IPS-18c (cell line): ENCODE results near the gene PRAMEF6.
"Not testable (repeated sequence)": the region's sequence is repeated elsewhere in the genome, so short reads cannot be mapped to it uniquely, and the experiment has no call there.

ENCODE experiments used
- H3K4me3 ChIP-seq: 2 replicates; pipeline ENCODE4 v1.7.0; 2013; ENCODE audit warnings: low read depth, mild to moderate bottlenecking, low read length, moderate library complexity; ENCODE audit not compliant: insufficient read depth
- H3K9me3 ChIP-seq: one replicate; pipeline ENCODE4 v1.6.1; 2013; ENCODE audit warnings: mild to moderate bottlenecking, low read length, moderate library complexity; ENCODE audit not compliant: control insufficient read depth, insufficient read depth

Gene PRAMEF6

GRCh38 chr1:12947480-12947879 is at the start of gene PRAMEF6:
Gene PRAMEF6 (minus strand): TSS chr1:12947580. CDS start chr1:12942518, 5,062 bp downstream.
- H3K4me3 ChIP-seq, H3K9me3 ChIP-seq: not testable (repeated sequence)

- H3K4me3 ChIP-seq, H3K9me3 ChIP-seq: not testable (repeated sequence)
Measured at GRCh38 chr1:12924368-12924767, 23.0 kb downstream of the PRAMEF6 start.

- H3K4me3 ChIP-seq, H3K9me3 ChIP-seq: not testable (repeated sequence)
Measured at GRCh38 chr1:12921749-12922148, 25.6 kb downstream of the PRAMEF6 start.

GRCh38 chr1:12916310-12916709 is 31.1 kb downstream of the PRAMEF6 start, which contains the start of gene PRAMEF7:
Gene PRAMEF7 (plus strand): TSS chr1:12916610. CDS start chr1:12917693, 1,083 bp downstream.
- not testable (repeated sequence) for H3K4me3 ChIP-seq, H3K9me3 ChIP-seq

GRCh38 chr1:12903793-12904572 is 43.4 kb downstream of the PRAMEF6 start:
- H3K4me3 ChIP-seq, H3K9me3 ChIP-seq: not testable (repeated sequence)

- H3K9me3 ChIP-seq, H3K4me3 ChIP-seq: not testable (repeated sequence)
Measured at GRCh38 chr1:12899186-12899585, 48.2 kb downstream of the PRAMEF6 start.

- not testable (repeated sequence) for H3K4me3 ChIP-seq, H3K9me3 ChIP-seq
Measured at GRCh38 chr1:12898170-12898569, 49.2 kb downstream of the PRAMEF6 start, which contains the start of gene PRAMEF10. Gene PRAMEF10 (minus strand): TSS chr1:12898270. CDS start chr1:12895847, 2,423 bp downstream.
